Duodenal mucosa (tissue), 2 donors: ENCODE measurements around the gene TSPAN16.

Source experiments
- H3K27ac ChIP-seq: one replicate; pipeline ENCODE4 v1.7.0; 2013; ENCODE audit warnings: low read depth, low read length
- H3K27me3 ChIP-seq, 2 donors: one replicate each; pipeline ENCODE4 v1.7.0; 2013; ENCODE audit warnings: low read length in 2 of 2, control low read depth in 1 of 2; ENCODE audit not compliant: insufficient read depth in 2 of 2, control insufficient read depth in 1 of 2
- H3K36me3 ChIP-seq, 2 donors: one replicate each; pipeline ENCODE4 v1.7.0; 2013; ENCODE audit warnings: low read length in 2 of 2, control low read depth in 1 of 2; ENCODE audit not compliant: insufficient read depth in 2 of 2, control insufficient read depth in 1 of 2
- H3K4me1 ChIP-seq, 2 donors: one replicate each; pipeline ENCODE4 v1.7.0; 2013; ENCODE audit warnings: low read length in 2 of 2, control low read depth in 1 of 2; ENCODE audit not compliant: insufficient read depth in 2 of 2, control insufficient read depth in 1 of 2
- H3K4me3 ChIP-seq, 2 donors: one replicate each; pipeline ENCODE4 v1.7.0; 2013; ENCODE audit warnings: low read length in 2 of 2, low read depth in 1 of 2
- H3K9ac ChIP-seq, 2 donors: one replicate each; pipeline ENCODE4 v1.7.0; 2013; ENCODE audit warnings: low read length in 2 of 2, low read depth in 1 of 2
- H3K9me3 ChIP-seq, 2 donors: one replicate each; pipeline ENCODE4 v1.7.0; 2013; ENCODE audit warnings: low read length in 2 of 2, control low read depth in 1 of 2; ENCODE audit not compliant: control insufficient read depth in 1 of 2

Gene TSPAN16

DNA sequence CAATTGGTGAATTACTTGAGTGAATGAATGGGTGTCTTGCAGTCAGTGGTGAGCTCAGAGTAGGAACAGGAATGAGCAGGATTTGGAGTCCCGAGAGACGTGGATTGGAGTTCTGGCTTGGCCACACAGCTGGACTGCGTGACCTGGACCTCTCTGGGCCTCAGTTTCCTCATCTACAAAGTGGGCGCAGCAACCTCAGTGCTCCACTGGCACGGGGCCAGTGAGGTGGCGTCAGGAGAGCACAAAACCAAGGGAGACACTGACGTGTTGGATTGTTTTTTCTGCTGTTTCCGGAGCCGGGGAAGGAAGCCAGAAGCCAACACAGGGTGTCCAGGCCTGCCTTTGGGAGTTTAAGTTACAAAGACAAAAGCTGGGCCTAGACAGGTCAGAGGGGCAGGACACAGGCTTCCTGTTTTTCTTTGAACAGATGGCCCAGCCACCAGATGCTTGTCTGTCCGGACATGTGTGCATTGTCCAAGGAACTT lies 27.1 kb upstream of the TSPAN16 start:
- no peak overlapping the region for H3K27ac ChIP-seq
- H3K4me1 ChIP-seq = peaks cover 22 to 27% of the 10 kb centered on the region in 2 donors
- no peaks in the 10 kb centered on the region for H3K9me3 ChIP-seq
- H3K4me3 ChIP-seq = no peak overlapping the region
- no peak overlapping the region for H3K9ac ChIP-seq
- no peaks in the 10 kb centered on the region for H3K27me3 ChIP-seq
- no peaks in the 10 kb centered on the region for H3K36me3 ChIP-seq

DNA sequence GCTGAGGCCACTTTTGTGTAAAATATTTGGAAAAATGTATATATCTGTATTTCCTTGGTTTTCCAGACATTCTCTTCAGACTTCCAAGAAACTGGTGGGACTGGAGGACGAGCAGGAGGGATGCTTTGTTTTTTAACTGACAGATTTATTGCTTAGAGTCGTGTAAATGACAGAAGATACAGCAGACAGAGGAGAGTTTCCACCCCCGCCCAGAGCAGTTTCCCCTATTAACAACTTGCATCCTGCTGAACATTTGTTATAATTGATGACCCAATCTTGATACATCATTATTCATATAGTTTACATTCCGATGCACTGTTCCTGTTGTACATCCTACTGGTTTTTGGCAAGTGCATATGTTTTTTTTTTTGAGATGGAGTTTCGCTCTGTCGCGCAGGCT lies 26.6 kb upstream of the TSPAN16 start:
- Histone ChIP-seq H3K9me3 (no peaks in the 10 kb centered on the region), H3K27ac (no peak overlapping the region), H3K9ac (no peak overlapping the region), H3K4me1 (peaks cover 18 to 23% of the 10 kb centered on the region in 2 donors), H3K36me3 (no peaks in the 10 kb centered on the region), H3K4me3 (no peak overlapping the region), H3K27me3 (no peaks in the 10 kb centered on the region)

DNA sequence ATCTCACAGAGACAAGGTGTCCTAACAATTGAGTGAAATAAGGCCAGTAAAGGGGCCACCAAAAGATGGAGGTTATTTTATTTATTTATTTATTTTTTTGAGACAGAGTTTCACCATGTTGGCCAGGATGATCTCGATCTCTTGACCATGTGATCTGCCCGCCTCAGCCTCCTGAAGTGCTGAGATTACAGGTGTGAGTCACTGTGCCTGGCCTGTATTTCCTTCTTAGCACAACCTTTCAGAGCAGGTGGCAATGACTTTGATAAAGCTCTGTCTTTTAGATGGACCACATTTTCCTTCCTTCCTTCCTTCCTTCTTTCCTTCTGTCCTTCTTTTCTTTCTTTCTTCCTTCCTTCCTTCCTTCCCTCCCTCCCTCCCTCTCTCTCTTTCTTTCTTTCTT lies 22.7 kb upstream of the TSPAN16 start:
- H3K27me3 ChIP-seq = no peaks in the 10 kb centered on the region
- no peaks in the 10 kb centered on the region for H3K4me1 ChIP-seq
- no peak overlapping the region for H3K27ac ChIP-seq
- no peak overlapping the region for H3K4me3 ChIP-seq
- no peaks in the 10 kb centered on the region for H3K9me3 ChIP-seq
- H3K36me3 ChIP-seq = no peaks in the 10 kb centered on the region
- no peak overlapping the region for H3K9ac ChIP-seq

GRCh38 chr19:11273989-11274388 lies 22.0 kb upstream of the TSPAN16 start:
- no peaks in the 10 kb centered on the region for H3K27me3 ChIP-seq
- no peak overlapping the region for H3K4me3 ChIP-seq
- no peak overlapping the region for H3K9ac ChIP-seq
- no peaks in the 10 kb centered on the region for H3K4me1 ChIP-seq
- no peaks in the 10 kb centered on the region for H3K36me3 ChIP-seq
- H3K27ac ChIP-seq = no peak overlapping the region
- no peaks in the 10 kb centered on the region for H3K9me3 ChIP-seq

DNA sequence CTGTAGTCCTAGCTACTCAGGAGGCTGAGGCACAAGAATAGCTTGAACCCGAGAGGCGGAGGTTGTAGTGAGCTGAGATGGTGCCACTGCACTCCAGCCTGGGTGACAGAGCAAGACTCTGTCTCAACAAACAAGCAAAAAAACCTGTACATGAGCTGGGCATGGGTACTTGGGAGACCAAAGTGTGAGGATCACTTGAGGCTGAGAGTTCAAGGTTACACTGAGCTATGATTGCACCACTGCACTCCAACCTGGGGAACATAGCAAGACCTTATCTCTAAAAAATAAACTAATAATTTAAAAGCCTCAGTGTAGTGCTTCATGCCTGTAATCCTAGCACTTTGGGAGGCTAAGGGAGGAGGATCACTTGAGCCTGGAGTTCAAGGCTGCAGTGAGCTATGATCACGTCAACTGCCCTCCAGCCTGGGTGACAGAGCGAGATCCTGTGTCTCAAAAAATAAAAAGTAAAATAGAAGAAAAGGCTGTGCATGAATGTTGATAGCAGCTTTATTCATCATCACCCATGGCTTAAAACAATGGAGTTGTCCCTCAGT lies 21.4 kb upstream of the TSPAN16 start:
- no peak overlapping the region for H3K27ac ChIP-seq
- H3K9me3 ChIP-seq = no peaks in the 10 kb centered on the region
- no peaks in the 10 kb centered on the region for H3K27me3 ChIP-seq
- H3K4me1 ChIP-seq = no peaks in the 10 kb centered on the region
- no peak overlapping the region for H3K4me3 ChIP-seq
- H3K9ac ChIP-seq = no peak overlapping the region
- no peaks in the 10 kb centered on the region for H3K36me3 ChIP-seq

- Histone ChIP-seq H3K4me1 (no peaks in the 10 kb centered on the region), H3K4me3 (no peak overlapping the region), H3K9me3 (no peaks in the 10 kb centered on the region), H3K27me3 (no peaks in the 10 kb centered on the region), H3K36me3 (no peaks in the 10 kb centered on the region), H3K9ac (no peak overlapping the region), H3K27ac (no peak overlapping the region)
Measured at GRCh38 chr19:11278670-11279069, 17.3 kb upstream of the TSPAN16 start.

DNA sequence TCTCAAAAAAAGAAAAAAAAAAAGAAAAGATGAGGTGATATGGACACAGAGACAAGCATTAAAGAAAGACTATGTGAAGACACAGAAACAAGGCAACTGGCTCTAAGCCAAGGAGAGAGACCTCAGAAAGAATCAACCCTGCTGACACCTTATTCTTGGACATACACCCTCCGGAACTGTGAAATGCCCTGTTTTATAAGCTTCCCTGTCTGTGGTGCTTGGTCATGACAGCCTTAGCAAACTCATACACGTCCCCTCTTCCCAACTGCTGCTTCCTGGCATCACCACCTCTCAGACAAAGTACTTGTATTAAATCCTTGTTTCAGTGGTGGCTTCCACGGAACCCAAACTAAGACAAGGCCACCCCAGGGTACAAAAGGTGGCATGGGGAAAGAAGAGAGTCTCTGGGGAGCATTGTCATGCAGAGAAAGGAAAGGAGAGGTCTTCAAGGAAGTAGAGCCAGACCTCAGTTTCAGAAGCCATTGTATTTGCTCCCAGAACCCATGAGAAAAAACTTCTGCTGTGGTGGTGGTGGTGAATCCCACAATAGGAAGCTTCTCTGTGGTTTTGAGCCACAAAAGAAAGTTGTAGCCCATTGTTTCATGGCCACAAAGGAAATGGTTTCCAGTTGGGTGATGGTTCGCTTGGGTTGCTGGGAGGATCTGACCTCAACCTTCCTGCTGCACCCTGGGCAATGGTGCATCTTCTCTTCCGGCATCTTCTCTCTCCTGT lies 16.3 kb upstream of the TSPAN16 start:
- Histone ChIP-seq H3K9ac (no peak overlapping the region), H3K27me3 (no peaks in the 10 kb centered on the region), H3K4me1 (no peaks in the 10 kb centered on the region), H3K9me3 (no peaks in the 10 kb centered on the region), H3K36me3 (no peaks in the 10 kb centered on the region), H3K4me3 (no peak overlapping the region), H3K27ac (no peak overlapping the region)

DNA sequence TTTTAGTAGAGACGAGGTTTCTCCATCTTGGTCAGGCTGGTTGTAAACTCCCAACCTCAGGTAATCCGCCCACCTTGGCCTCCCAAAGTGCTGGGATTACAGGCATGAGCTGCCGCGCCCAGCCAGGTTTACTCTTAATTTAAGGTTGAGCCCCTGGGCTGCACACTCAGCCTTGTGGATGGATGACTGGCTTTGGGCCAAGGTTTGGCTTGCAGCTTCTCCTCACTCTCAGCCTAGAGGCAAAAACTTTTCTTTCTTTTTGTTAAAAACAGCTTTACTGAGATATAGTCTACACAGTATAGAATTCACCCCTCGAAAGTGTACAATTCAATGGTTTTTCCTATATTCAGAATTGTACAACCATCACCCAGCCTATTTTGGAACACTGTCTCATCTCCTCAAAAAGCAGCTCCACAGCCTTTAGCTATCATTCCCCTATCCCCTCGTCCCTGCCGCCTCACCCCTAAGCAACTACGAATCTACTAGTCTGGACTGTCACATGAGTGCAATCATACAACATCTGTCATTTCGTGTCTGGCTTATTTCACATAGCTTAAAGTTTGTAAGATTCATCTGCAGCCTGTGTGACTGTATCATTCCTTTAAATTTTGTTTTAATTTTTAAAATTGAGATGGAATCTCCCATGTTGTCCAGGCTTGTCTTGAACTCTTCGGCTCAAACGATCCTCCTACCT lies 14.5 kb upstream of the TSPAN16 start:
- H3K9ac ChIP-seq = no peak overlapping the region

DNA sequence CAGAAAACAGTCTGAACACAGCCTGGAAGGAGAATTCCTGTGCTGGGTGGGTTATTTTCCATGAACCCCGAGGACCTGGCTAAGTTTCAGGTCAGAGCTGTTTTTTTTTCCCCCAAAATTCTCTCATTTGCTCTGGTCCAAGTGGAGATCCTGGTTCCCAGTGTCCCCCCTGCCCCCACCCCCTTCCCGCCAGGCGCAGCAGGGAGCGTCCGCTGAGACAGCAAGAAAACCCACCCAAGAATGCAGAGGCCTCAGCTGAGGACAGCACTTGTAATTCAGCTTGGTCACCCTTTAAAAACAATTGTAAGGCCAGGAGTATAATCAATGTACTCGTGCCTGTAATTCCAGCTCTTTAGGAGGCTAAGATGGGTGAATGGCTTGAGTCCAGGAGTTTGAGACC lies 11.4 kb upstream of the TSPAN16 start:
- no peak overlapping the region for H3K27ac ChIP-seq
- no peaks in the 10 kb centered on the region for H3K36me3 ChIP-seq
- no peaks in the 10 kb centered on the region for H3K9me3 ChIP-seq
- no peaks in the 10 kb centered on the region for H3K27me3 ChIP-seq
- no peaks in the 10 kb centered on the region for H3K4me1 ChIP-seq
- H3K9ac ChIP-seq = no peak overlapping the region
- H3K4me3 ChIP-seq = no peak overlapping the region

More for the DNA sequence above, 14.5 kb upstream of the TSPAN16 start:
- H3K27me3 ChIP-seq = no peaks in the 10 kb centered on the region
- H3K36me3 ChIP-seq = no peaks in the 10 kb centered on the region
- H3K9me3 ChIP-seq = no peaks in the 10 kb centered on the region
- no peak overlapping the region for H3K4me3 ChIP-seq
- H3K27ac ChIP-seq = no peak overlapping the region
- H3K4me1 ChIP-seq = no peaks in the 10 kb centered on the region

DNA sequence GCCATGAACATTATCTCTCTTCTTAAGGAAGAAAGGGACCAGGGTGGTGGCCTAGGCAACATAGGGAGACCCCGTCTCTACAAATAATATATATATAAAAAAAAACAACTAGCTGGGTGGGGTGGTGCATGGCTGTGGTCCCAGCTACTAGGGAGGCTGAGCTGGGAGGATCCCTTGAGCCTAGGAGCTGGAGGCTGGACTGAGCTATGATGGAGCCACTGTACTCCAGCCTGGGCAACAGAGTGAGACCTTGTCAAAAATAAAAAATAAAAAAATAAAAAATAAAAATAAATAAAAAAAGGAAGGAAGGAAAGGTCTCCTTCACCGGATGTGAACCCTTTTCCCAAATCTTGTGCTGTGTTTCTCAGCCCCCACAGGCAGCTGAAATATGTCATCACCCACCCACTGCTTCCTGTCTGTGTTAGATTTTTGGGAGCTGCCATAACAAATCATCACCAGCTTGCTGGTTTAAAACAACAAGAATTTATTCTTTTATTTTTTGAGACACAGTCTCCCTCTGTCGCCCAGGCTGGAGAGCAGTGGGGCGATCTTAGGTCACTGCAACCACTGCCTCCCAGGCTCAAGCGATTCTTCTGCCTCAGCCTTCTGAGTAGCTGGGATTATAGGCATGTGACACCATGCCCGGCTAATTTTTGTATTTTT lies 9.5 kb upstream of the TSPAN16 start:
- Histone ChIP-seq H3K27ac (no peak overlapping the region), H3K4me1 (no peaks in the 10 kb centered on the region), H3K9ac (no peak overlapping the region), H3K27me3 (no peaks in the 10 kb centered on the region), H3K9me3 (no peaks in the 10 kb centered on the region), H3K36me3 (no peaks in the 10 kb centered on the region), H3K4me3 (no peak overlapping the region)
